HG03571 (cell line): ENCODE data around the gene GOLGA6D.
"Not testable (repeated sequence)": the region's sequence is repeated elsewhere in the genome, so short reads cannot be mapped to it uniquely, and the experiment has no call there.

Experiments
- ATAC-seq: cut with Tn5 transposase; IDR thresholded peaks from one replicate; pipeline ENCODE4 v1.9.1; 2021; ENCODE audit not compliant: unreplicated experiment

Gene GOLGA6D

DNA sequence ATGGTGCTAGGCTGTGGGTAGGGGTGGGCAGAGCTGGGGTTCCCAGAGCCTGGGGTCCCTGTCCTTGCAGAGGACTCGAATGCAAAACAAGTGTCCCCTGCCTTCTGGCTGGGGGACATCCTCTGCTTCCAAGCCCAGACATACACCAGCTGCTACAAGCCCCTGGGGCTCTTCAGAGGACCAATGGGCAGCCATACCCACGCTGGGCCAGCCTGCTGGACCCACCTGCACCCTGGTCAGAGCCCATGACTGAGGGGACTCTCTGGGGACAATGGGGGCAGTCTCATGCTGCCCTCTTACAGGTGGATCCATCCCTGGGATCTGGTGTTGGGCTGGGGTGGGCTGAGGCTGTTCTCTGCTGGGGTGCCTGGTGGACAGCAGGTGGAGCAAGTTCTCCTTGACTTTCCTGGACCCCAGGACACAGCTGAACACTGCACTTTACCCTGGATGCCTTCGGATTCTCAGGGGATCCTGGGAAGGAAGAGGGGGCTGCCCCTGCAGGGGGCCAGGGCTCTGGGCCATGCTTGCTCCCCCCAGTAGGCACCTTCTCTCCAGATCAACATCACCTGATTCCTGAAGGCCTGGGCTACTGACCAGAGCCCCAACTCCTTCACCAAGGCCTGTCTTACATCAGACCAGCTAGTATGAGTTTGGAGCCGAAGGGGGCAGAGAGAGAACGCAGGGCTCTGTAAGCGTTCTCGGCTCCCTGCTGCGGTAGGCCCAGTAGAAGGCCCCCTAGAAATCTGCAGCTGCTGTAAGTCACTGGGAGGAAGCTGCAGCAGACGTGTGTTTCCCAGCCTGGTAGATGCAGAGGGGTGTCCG lies 46.1 kb downstream of the GOLGA6D start:
- ATAC-seq, result no peak

DNA sequence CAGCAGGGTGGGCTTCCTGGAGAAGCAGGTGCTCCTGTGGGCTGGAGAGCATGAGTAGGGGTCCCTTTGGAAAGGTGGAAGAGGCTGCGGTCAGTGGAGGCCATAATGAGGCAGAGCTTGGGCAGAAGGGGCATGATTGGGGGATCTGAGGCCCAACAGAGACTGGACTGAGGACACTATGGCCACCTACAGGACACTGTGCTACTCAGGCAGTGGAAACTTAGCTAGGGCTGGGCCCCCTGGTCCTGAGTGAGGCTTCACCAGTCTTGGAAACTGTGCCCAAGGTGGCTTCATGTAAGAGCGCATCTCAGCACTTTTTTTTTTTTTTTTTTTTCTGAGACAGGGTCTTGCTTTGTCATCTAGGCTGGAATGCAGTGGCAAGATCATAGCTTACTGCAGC lies 46.9 kb downstream of the GOLGA6D start:
- ATAC-seq, result no peak

DNA sequence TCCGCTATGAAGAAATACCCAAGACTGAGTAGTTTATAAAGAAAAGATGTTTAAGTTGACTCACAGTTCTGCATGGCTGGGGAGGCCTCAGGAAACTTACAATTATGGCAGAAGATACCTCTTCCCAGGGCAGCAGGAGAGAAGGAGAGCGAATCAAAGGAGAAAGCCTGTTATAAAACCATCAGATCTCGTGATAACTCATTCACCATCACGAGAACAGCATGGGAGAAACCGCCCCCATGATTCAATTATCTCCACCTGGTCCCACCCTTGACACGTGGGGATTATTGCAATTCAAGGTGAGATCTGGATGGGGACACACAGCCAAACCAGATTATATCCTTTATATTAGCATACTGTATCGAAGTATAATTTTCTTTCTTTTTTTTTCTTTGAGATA lies 49.5 kb downstream of the GOLGA6D start:
- not testable (repeated sequence) for ATAC-seq

DNA sequence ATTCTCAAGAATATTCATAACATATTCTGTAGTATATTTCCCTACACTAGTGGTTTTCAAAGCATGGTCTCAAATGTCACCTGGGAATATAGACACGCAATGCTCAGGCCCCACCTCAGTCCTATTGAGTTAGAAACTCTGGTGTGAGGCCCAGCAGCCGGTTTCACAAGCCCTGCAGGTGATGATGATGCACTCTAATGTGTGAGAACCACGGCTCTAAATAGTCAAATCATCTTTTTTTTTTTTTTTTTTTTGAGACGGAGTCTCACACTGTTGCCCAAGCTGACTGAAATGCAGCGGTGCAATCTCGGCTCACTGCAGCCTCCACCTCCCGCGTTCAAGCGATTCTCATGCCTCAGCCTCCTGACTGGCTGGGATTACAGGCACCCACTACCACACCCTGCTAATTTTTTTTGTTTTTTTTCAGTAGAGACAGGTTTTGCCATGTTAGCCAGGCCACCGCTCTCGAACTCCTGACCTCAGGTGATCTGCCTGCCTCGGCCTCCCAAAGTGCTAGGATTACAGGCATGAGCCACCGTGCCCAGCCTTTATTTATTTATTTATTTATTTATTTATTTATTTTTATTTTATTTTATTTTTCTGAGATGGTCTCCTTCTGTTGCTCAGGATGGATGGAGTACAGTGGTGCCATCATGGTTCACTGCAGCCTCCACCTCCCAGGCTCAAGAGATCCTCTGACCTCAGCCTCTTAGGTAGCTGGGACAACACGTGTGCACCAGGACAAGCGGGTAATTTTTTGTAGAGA lies 51.2 kb downstream of the GOLGA6D start:
- ATAC-seq, result not testable (repeated sequence)

DNA sequence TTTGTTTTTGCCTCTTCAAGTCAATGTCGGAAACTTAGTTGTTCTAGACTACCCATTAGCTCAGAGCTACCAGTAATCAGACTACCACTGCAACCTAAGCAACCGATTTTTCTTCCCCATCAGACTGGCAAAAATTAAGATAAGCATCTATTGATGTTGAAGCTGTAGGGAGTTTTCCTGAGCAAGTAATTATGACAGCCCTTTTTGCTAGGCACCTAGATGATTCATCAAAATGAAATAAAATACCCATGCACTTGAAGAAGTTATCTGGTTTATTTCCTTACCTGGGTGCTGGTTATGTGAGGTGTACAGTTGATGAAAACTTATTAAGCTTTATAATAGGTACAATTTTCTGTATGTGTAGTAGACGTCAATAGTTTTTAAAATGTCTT lies 52.7 kb downstream of the GOLGA6D start:
- no peak for ATAC-seq

DNA sequence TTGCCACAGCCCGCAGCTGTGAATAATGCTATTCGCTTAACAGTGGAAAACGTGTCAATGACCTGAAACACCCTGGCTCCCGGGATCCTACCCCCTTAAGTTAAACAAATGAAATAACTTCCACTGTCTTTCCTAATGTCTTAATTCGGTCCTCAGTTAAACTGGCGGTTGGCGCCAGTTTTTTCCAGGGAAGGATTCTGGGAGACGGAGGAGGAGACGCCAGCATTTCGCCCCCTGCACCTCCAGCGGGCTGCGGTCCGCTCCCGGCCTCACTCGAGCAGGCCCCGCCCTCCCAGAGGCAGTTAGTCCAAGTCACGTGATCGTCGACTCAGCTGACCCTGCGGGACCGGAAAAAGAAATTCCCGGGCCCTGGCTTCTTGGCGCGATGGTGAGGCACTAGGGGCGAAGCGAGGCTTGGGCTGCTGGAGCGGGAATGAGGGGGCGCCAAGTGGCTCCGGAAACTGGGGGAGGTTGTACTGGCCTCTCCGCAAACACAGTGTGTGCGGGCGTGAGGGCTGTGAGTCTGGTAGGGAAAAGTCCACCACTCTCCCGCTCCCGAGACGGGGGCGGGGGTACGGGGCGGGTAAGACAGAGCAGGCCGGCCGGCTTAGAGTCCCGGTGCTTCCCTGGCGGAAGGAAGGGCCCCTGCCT lies 53.2 kb downstream of the GOLGA6D start, which contains the start of gene COMMD4:
Gene COMMD4 (plus strand): TSS at position 359 of the 651 bp plus-strand sequence. CDS start 27 bp downstream, at position 386.
- no peak for ATAC-seq

DNA sequence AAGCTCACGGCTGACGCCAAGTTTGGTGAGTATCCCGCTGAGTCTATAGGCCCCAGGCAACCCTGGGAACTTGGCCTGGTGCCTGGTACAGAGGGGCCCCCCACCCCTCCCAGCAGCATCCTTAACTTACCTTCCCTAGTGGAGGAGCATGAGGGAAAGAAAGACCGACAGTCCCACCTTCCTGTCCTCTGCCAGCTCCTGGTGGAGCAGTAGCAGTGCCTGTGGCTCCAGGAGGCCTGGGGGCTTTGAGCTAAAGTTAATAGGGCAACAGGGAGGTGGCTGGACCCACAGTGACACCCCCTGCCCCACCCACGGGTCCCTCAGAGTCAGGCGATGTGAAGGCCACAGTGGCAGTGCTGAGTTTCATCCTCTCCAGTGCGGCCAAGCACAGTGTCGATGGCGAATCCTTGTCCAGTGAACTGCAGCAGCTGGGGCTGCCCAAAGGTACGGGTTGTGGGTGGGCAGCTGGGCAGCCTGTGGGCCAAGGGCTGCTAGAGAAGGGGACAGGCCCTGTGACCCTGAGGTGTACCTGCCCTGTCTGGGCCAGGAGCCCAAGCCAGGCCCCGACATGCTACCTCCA lies 56.1 kb downstream of the GOLGA6D start:
- no peak for ATAC-seq

DNA sequence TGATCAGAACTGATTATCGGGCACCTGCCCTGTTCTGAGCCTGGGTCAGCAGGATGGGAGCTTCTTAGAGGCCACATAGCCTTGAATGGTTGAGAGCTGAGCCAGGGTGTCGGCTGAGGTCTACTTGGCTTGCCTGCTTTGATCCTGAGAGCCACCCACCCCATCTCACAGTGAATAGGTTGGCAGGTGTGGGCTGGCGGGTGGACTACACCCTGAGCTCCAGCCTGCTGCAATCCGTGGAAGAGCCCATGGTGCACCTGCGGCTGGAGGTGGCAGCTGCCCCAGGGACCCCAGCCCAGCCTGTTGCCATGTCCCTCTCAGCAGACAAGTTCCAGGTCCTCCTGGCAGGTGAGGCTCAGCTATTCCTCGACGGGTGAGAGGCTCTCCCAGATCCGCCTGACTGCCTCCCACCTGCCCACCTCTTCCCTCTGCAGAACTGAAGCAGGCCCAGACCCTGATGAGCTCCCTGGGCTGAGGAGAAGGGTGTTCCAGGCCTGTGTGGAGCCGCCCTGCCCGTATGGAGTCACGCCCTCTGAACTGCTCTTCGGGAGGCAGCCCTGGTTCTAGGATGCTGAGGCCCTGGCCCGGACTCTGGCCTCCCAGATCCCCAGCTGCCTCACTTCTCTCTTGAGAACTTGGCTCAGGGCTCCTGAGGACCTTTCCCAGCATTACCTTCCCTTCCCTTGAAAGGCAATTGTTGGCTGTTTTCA lies 57.1 kb downstream of the GOLGA6D start:
- no peak for ATAC-seq

DNA sequence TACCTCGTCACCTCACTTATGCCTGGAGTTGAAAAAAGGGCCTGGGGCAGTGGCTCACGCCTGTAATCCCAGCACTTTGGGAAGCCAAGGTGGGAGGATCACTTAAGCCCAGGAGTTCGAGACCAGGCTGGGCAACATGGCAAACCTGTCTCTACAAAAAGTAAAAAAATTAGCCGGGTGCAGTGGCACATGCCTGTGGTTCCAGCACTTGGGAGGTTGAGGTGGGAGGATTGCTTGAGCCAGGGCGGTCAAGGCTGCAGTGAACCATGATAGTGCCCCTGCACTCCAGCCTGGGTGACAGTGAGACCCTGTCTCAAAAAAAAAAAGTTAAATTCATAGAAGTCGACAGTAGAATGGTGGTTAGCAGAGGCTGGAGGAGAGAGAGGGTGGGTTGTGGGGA lies 59.6 kb downstream of the GOLGA6D start:
- no peak for ATAC-seq

DNA sequence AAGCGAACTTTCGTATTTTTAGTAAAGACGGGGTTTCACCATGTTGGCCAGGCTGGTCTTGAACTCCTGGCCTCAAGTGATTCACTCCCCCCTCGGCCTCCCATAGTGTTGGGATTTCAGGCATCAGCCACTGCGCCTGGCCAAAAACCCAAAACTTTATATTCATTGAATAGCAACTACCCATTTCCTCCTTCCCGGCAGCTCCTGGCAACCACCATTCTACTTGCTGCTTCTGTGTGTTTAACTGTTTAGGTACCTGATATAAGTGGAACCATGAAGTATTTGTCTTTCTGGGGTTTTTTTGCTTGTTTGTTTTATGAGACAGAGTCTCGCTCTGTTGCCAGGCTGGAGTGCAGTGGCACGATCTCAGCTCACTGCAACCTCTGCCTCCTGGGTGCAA lies 61.3 kb downstream of the GOLGA6D start:
- not testable (repeated sequence) for ATAC-seq
